Muscle layer of duodenum (tissue), 2 donors: ENCODE results near the gene CRTAC1.

Source experiments
- H3K27ac ChIP-seq: one replicate; pipeline ENCODE4 v1.7.0; 2013; ENCODE audit warnings: mild to moderate bottlenecking, low read length
- H3K27me3 ChIP-seq: one replicate; pipeline ENCODE4 v1.7.0; 2013; ENCODE audit warnings: low read depth, mild to moderate bottlenecking, control low read depth, low read length
- H3K36me3 ChIP-seq, 2 donors: one replicate each; pipeline ENCODE4 v1.7.0; 2013; ENCODE audit warnings: low read length in 2 of 2, control low read depth in 1 of 2, mild to moderate bottlenecking in 1 of 2; ENCODE audit not compliant: insufficient read depth in 2 of 2, control insufficient read depth in 1 of 2
- H3K4me1 ChIP-seq, 2 donors: one replicate each; pipeline ENCODE4 v1.7.0; 2013; ENCODE audit warnings: low read length in 2 of 2, mild to moderate bottlenecking in 2 of 2, control low read depth in 1 of 2, moderate library complexity in 1 of 2; ENCODE audit not compliant: insufficient read depth in 2 of 2, control insufficient read depth in 1 of 2
- H3K4me3 ChIP-seq, 2 donors: one replicate each; pipeline ENCODE4 v1.7.0; 2013; ENCODE audit warnings: low read length in 2 of 2, low read depth in 1 of 2, mild to moderate bottlenecking in 1 of 2
- H3K9me3 ChIP-seq, 2 donors: one replicate each; pipeline ENCODE4 v1.7.0; 2013; ENCODE audit warnings: low read length in 2 of 2, control low read depth in 1 of 2, mild to moderate bottlenecking in 1 of 2; ENCODE audit not compliant: control insufficient read depth in 1 of 2
- donor health status: healthy.

CRTAC1 gene

DNA sequence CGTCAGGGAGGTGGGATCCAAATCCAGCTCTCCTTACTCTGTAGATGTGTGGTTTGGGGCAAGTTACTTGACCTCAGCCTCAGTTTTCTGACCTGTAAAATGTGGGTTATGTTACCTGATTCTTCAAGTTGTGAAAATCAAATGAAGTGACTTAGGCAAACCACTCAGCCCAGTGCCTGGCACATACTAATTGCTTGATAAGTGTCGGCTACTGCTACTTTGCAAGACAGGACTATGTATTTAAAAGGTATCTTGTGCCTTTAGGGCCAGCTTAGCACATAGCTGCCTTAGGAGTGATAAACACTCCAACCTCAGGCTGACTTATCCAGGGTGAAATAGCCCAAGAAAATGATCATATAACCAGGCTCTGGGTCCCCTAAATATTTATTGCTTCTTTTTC lies 137.9 kb downstream of the CRTAC1 start:
- Histone ChIP-seq H3K4me3 (no peak overlapping the region), H3K36me3 (no peaks in the 10 kb centered on the region), H3K4me1 (no peaks in the 10 kb centered on the region), H3K27me3 (no peaks in the 10 kb centered on the region), H3K27ac (no peak overlapping the region), H3K9me3 (no peaks in the 10 kb centered on the region)

DNA sequence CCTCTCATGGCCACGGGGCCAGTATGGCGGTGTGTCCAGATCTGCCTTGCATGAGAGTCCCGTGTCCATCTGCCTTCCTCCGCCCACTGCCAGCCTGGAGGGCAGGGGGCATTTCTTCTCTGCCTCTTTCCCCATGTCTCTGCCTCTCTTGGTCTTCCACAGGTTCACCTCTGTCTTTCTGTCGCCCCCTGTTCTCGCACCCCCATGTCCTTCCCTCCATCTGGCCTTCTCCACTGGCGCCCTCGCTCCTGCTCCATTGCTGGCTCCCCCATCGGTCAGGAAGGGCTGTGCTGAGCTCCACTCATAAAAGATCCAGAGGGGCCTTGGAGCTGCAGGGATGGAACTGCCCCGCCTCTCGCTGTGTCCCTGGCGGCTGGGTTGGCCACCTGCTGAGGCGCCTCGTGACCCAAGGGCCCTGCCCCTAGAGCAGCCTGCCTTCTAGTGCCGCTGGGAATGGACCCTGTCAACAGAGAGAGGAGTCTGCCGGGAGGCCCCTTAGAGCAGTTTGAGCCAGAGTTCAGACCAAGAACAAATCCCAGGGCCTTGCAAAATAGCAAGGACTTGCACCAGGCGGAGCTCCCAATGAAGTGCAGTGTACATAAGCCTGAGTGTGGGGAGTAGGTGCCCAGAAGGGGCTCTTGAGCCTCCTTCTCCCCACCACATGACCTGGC lies 138.8 kb downstream of the CRTAC1 start:
- no peak overlapping the region for H3K4me3 ChIP-seq
- no peaks in the 10 kb centered on the region for H3K27me3 ChIP-seq
- H3K4me1 ChIP-seq: no peaks in the 10 kb centered on the region
- H3K36me3 ChIP-seq: no peaks in the 10 kb centered on the region
- H3K9me3 ChIP-seq: no peaks in the 10 kb centered on the region
- H3K27ac ChIP-seq: no peak overlapping the region

DNA sequence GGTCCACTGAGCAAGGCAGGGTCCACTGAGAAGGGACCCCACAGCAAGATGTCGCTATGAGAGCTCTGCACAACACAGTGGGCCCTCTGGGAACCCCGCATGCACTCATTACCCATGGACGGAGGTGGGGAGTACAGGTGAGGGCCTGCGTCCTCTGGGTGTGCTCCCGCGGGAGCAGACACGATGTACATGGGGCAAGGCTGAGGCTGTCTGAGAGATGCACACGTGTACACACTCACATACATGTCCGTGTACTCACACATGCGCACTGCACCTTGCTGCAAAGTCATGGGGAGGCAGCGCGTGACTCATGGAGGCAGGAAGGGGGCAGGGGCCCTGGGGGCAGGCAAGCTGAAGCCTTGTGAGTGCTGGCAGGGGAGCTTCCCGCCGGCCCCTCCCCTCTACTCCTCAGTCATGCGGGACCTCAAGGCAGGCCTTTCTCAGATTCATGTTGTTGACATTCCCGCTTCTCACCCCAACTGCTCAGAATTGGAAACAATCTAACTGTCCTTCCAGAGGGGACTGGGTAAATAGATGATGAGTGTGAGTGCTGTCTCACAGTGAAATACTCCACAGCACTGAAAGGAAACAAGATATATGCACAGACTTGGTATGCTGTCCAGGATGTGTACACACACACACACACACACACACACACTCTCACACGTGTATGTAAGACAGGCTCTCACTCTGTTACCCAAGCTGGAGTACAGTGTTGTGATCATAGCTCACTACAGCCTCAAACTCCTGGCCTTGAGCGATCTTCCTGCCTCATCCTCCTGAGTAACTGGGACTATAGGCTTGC lies 140.8 kb downstream of the CRTAC1 start:
- no peaks in the 10 kb centered on the region for H3K27me3 ChIP-seq
- no peaks in the 10 kb centered on the region for H3K9me3 ChIP-seq
- no peaks in the 10 kb centered on the region for H3K4me1 ChIP-seq
- no peak overlapping the region for H3K27ac ChIP-seq
- no peak overlapping the region for H3K4me3 ChIP-seq
- no peaks in the 10 kb centered on the region for H3K36me3 ChIP-seq

GRCh38 chr10:97888641-97889262 lies 141.7 kb downstream of the CRTAC1 start:
- Histone ChIP-seq H3K4me3 (no peak overlapping the region), H3K27ac (no peak overlapping the region), H3K9me3 (no peaks in the 10 kb centered on the region), H3K27me3 (no peaks in the 10 kb centered on the region), H3K4me1 (no peaks in the 10 kb centered on the region), H3K36me3 (no peaks in the 10 kb centered on the region)

DNA sequence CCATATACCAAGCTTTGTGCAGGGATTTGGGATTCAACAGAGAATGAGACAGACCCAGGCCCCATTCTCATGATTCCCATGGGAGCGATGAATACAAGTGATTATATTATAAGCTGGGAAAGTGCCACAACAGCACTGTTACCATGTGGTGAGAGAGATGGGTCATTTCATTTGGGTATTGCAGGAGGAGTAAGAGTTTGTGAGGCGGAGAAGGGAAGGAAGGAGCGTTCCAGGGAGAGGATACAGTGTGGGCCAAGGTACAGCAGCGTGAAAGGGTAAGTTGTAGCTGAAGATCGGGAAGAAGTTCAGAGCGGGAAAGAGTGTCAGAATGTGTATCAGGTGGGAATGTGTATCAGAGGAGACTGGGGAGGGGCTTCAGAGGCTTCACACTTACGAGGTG lies 142.3 kb downstream of the CRTAC1 start:
- Histone ChIP-seq H3K4me3 (no peak overlapping the region), H3K27ac (no peak overlapping the region), H3K27me3 (no peaks in the 10 kb centered on the region), H3K36me3 (no peaks in the 10 kb centered on the region), H3K4me1 (no peaks in the 10 kb centered on the region), H3K9me3 (no peaks in the 10 kb centered on the region)

DNA sequence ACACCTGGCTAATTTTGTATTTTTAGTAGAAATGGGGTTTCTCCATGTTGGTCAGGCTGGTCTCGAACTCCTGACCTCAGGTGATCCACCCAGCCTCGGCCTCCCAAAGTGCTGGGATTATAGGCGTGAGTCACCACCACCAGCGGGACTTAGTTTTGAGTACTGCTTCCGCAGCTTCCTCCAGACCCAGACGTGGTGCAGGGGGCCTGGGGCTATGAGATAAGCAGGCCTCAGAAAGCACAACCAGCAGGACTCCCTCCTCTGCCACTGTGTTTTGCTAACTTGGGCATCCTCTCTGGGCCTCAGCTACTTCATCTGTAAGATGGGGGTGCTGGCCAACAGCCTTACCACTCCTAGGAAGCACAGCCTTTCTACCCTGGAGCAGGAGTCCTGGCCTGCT lies 143.0 kb downstream of the CRTAC1 start:
- Histone ChIP-seq H3K27me3 (no peaks in the 10 kb centered on the region), H3K4me1 (no peaks in the 10 kb centered on the region), H3K4me3 (no peak overlapping the region), H3K9me3 (no peaks in the 10 kb centered on the region), H3K36me3 (no peaks in the 10 kb centered on the region), H3K27ac (no peak overlapping the region)

DNA sequence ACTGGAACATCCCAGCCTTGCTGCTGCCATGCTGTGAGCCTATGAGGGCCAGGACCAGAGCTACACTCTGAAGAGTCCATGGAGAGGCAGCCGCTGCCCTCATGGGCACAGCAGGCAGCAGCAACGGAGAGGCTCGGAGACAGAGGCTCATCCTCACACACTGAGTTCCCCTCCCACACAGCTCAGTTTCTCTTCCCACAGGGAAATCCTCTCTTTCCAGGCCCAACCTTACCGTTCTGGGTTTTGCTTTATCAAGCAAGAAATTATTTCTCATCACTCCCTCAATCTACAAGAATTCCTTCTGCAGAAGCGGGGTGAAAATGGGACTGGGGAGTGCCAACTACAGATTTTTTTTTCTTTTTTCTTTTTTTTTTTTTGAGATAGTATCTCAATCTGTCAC lies 144.1 kb downstream of the CRTAC1 start:
- Histone ChIP-seq H3K27me3 (no peaks in the 10 kb centered on the region), H3K27ac (no peak overlapping the region), H3K9me3 (no peaks in the 10 kb centered on the region), H3K4me3 (no peak overlapping the region), H3K4me1 (no peaks in the 10 kb centered on the region), H3K36me3 (no peaks in the 10 kb centered on the region)

DNA sequence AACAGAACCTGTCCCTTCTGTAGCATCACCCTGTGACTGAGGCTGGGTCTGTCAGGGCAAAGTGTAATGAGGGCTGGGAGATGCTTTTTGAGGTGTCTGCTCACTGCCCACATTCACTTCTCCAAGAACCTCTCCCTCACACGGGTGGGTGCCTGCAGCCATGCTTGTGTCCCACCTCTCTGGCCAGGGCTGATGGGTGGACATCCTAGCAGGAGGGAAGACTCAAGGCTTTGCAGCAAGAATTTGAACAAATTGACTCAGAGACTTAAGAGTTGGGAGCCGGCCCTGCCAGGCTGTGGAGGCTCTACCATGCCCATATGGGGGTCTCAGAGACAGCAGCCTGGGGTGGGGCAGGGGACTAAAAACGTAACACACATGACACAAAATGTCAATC lies 147.3 kb downstream of the CRTAC1 start:
- Histone ChIP-seq H3K4me3 (no peak overlapping the region), H3K9me3 (no peaks in the 10 kb centered on the region), H3K36me3 (no peaks in the 10 kb centered on the region), H3K27me3 (no peaks in the 10 kb centered on the region), H3K27ac (no peak overlapping the region), H3K4me1 (no peaks in the 10 kb centered on the region)

DNA sequence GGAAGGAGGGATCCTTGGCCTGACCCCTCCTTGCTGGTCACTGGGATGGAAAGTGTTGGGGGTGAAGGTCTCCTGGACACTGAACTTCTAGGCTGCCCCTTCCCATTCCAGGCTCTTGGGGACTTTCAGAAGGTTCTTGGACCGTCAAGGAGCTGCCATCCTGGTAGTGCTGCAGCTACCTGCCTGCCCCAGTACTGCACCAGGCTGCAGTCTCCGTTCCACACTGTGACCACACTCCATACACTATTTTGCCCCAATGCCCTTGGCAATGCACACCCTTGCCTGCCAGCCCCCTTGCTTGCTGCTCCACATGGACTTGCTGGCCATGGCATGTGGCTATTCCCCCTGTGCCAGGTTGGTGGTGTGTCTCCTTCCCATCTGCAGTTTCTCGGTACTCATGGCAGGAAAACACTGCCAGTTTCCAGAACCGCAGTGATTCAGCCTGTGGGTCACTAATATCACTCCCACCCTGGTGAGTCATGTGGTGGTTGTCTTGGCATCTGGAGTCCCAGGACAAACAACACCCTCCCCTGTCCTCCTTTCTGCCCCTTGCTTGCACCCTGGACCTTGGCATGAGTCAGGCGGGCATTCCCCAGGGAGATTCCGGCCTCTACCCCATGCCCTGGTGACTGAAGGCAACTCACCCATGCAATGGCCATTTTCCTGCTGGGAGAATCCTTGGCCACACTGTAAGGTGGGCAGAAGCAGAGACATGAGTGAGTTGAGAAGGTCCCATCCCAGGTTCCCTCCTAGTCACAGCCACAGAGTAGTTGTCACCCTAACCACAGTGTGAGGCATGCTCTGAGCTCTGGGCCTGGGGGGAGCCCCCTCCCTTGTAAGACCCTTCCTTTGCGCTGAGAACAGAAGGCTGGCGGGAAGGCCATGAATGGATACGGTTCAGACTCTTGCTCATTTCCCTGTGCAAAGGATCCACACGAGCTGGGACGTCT lies 148.0 kb downstream of the CRTAC1 start:
- Histone ChIP-seq H3K27ac (no peak overlapping the region), H3K4me3 (no peak overlapping the region), H3K36me3 (no peaks in the 10 kb centered on the region), H3K9me3 (no peaks in the 10 kb centered on the region), H3K27me3 (no peaks in the 10 kb centered on the region), H3K4me1 (no peaks in the 10 kb centered on the region)

DNA sequence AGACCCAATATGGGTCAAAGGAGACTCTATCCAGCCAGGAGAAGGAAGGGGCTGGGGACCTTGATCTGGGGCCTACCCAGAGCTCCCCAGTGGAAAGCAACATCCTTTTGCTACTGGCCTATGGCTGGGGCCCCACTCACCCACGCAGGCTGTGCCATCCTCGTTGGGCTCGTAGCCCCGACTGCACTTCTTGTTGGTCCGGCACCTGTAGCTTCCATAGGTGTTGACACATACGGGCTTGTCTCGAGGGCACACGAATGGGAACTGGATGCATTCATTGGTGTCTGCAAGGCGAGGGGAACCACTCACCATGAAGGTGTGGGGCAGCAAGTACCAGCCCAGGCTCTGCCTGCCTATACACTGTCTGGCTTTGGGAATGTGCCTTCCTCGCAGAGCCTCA lies 150.3 kb downstream of the CRTAC1 start:
- H3K4me3 ChIP-seq: no peak overlapping the region
- H3K27ac ChIP-seq: no peak overlapping the region
- H3K9me3 ChIP-seq: no peaks in the 10 kb centered on the region
- H3K36me3 ChIP-seq: no peaks in the 10 kb centered on the region
- H3K4me1 ChIP-seq: no peaks in the 10 kb centered on the region
- no peaks in the 10 kb centered on the region for H3K27me3 ChIP-seq

DNA sequence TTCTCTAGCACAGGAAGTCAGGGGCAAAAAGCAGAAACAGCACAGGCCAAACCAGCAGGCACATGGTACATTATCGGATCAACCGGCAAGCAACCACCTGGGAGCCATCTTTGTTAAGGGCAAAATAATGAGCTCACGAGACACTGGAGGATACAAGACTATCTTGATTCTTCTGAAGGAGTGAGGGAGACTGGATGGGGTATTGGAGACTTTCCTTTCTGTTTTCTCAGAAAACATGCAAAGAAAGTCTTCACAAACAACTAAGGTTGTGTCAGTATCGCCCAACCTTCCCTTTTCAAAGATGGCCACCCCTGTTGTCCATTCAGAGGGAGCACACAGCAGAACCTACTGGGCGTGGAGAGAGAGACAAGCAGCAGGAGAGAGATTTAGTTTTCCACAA lies 151.2 kb downstream of the CRTAC1 start:
- Histone ChIP-seq H3K27me3 (no peaks in the 10 kb centered on the region), H3K4me3 (no peak overlapping the region), H3K4me1 (no peaks in the 10 kb centered on the region), H3K27ac (no peak overlapping the region), H3K36me3 (no peaks in the 10 kb centered on the region), H3K9me3 (no peaks in the 10 kb centered on the region)
